DOHH2 (cell line): ENCODE measurements around the gene MMEL1.

ENCODE experiments used
- H3F3A ChIP-seq: fragments of 200-600 bp; sonication (generic), shearing (Covaris generic); 2 replicates; pipeline ENCODE4 v1.6.0; 2016; ENCODE audit warnings: antibody characterized with exemption, mild to moderate bottlenecking; ENCODE audit not compliant: control insufficient read depth, insufficient read depth
- H3K27ac ChIP-seq: fragments of 200-600 bp; sonication (generic); 2 replicates; pipeline ENCODE4 v1.5.1; 2014; ENCODE audit warnings: low read depth, mild to moderate bottlenecking, low read length, moderate library complexity
- H3K27me3 ChIP-seq: fragments of 200-600 bp; sonication (generic); 2 replicates; pipeline ENCODE4 v1.6.1; 2014; ENCODE audit warnings: mild to moderate bottlenecking, low read length, mixed read lengths; ENCODE audit not compliant: control insufficient read depth
- H3K36me3 ChIP-seq: fragments of 200-600 bp; sonication (generic); 2 replicates; pipeline ENCODE4 v1.6.1; 2014; ENCODE audit warnings: mild to moderate bottlenecking, low read length, moderate library complexity, mixed read lengths; ENCODE audit not compliant: control insufficient read depth
- H3K4me1 ChIP-seq: fragments of 200-600 bp; sonication (generic); 2 replicates; pipeline ENCODE4 v1.6.1; 2014; ENCODE audit warnings: mild to moderate bottlenecking, low read length, mixed read lengths; ENCODE audit not compliant: control insufficient read depth
- H3K4me2 ChIP-seq: fragments of 200-600 bp; sonication (generic); 2 replicates; pipeline ENCODE4 v1.6.0; 2014; ENCODE audit warnings: mild to moderate bottlenecking, low read length, moderate library complexity
- H3K4me3 ChIP-seq: fragments of 200-600 bp; sonication (generic); 2 replicates; pipeline ENCODE4 v1.5.1; 2014; ENCODE audit warnings: mild to moderate bottlenecking, low read length, mixed read lengths
- H3K79me2 ChIP-seq: fragments of 200-600 bp; sonication (generic); 2 replicates; pipeline ENCODE4 v1.6.1; 2014; ENCODE audit warnings: mild to moderate bottlenecking, low read length, mixed read lengths; ENCODE audit not compliant: control insufficient read depth
- H3K9me2 ChIP-seq: fragments of 200-600 bp; sonication (generic); replicated peaks from 2 replicates; pipeline ENCODE4 v1.6.1; 2014; ENCODE audit warnings: mild to moderate bottlenecking, low read length, mixed read lengths; ENCODE audit not compliant: control insufficient read depth
- H3K9me3 ChIP-seq: fragments of 200-600 bp; sonication (generic); 2 replicates; pipeline ENCODE4 v1.6.1; 2014; ENCODE audit warnings: antibody characterized with exemption, low read length, mixed read lengths; ENCODE audit not compliant: control insufficient read depth, insufficient read depth
- H4K20me1 ChIP-seq: fragments of 200-600 bp; sonication (generic); 2 replicates; pipeline ENCODE4 v1.6.0; 2014; ENCODE audit warnings: low read depth, mild to moderate bottlenecking, antibody characterized with exemption, low read length, moderate library complexity; ENCODE audit not compliant: control insufficient read depth, insufficient read depth
- EZH2phosphoT487 ChIP-seq: fragments of 200-600 bp; sonication (generic); IDR thresholded peaks from 2 replicates; pipeline ENCODE4 v1.6.1; 2017; ENCODE audit warnings: borderline replicate concordance, mild to moderate bottlenecking, antibody characterized with exemption, low read length, moderate library complexity, mixed read lengths
- TF ChIP-seq, protein P1 (sequence below): fragments of 200-600 bp; sonication (generic); IDR thresholded peaks from one replicate; pipeline ENCODE4 v1.5.1; 2014; ENCODE audit warnings: antibody characterized with exemption, mild to moderate bottlenecking, low read depth, low read length; ENCODE audit not compliant: poor library complexity, severe bottlenecking

The MMEL1 gene

DNA sequence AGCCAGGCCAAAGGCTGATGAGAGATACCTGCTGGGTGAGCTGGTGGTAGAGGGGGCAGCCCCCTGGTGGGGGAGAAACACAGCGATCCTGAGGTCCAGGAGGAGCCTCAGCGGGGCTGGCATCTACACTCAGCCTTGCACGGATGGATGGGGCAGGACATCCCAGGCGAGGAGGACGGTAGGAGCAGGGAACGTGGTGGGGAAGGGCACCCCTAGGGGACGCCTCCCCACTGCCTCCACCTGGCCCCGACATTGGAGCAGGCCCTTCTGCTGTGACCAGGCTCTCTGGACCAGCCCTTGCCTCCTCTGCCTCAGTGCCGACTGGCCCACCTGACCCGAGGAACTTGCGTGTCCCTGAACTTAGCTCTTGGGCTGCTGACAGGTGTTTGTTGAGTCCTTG lies 6.4 kb upstream of the MMEL1 start:
- H3F3A ChIP-seq: no peaks in the 10 kb centered on the region
- H4K20me1 ChIP-seq: no peaks in the 10 kb centered on the region
- H3K9me3 ChIP-seq: peaks cover 14% of the 10 kb centered on the region
- peaks cover 11% of the 10 kb centered on the region for H3K4me1 ChIP-seq
- no peak overlapping the region for H3K4me3 ChIP-seq
- no peaks in the 10 kb centered on the region for H3K27me3 ChIP-seq
- H3K4me2 ChIP-seq: no peak overlapping the region
- TF ChIP-seq EZH2phosphoT487: no peak
- TF ChIP-seq, protein P1, sequence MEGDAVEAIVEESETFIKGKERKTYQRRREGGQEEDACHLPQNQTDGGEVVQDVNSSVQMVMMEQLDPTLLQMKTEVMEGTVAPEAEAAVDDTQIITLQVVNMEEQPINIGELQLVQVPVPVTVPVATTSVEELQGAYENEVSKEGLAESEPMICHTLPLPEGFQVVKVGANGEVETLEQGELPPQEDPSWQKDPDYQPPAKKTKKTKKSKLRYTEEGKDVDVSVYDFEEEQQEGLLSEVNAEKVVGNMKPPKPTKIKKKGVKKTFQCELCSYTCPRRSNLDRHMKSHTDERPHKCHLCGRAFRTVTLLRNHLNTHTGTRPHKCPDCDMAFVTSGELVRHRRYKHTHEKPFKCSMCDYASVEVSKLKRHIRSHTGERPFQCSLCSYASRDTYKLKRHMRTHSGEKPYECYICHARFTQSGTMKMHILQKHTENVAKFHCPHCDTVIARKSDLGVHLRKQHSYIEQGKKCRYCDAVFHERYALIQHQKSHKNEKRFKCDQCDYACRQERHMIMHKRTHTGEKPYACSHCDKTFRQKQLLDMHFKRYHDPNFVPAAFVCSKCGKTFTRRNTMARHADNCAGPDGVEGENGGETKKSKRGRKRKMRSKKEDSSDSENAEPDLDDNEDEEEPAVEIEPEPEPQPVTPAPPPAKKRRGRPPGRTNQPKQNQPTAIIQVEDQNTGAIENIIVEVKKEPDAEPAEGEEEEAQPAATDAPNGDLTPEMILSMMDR: no peak
- H3K36me3 ChIP-seq: no peaks in the 10 kb centered on the region
- no peak overlapping the region for H3K27ac ChIP-seq
- H3K9me2 ChIP-seq: no peaks in the 10 kb centered on the region
- H3K79me2 ChIP-seq: peaks cover 3% of the 10 kb centered on the region; the same call in 1 of the 2 replicates

DNA sequence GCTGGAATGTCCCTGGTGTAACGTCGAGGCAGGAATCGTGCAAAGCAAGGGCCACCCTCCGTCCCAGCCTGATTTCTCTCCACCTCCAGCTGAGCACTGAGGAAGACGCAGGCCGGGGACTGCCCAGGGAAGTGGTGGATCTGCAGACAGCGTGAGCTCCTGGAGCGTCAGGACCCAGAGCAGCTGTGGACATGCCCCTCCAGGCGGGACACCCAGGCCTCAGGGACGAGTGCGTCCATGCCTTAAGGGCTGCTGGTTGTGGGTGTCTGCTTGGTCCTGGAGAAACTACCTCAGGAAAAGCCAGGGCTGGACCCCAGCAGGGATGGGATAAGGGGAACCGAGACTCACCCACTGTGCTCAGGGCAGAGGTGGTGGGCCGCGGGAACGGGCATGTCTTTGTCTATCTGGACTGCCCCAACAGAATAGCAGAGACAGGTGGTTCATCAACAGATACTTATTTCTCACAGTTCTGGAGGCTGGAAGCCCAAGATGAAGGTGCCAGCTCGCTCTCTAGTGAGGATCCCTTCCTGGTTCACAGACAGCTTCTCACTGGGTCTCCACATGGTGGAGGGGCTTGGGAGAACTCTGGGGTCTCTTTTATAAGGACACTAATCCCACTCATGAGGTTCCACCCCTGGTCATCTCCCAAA lies 5.8 kb upstream of the MMEL1 start:
- no peaks in the 10 kb centered on the region for H3K9me2 ChIP-seq
- peaks cover 14% of the 10 kb centered on the region for H3K9me3 ChIP-seq
- H3K27ac ChIP-seq: no peak overlapping the region
- H3K36me3 ChIP-seq: no peaks in the 10 kb centered on the region
- H3K27me3 ChIP-seq: no peaks in the 10 kb centered on the region
- no peaks in the 10 kb centered on the region for H3F3A ChIP-seq
- TF ChIP-seq, protein P1: no peak
- TF ChIP-seq EZH2phosphoT487: no peak
- peaks cover 11% of the 10 kb centered on the region for H3K4me1 ChIP-seq
- no peaks in the 10 kb centered on the region for H4K20me1 ChIP-seq
- H3K79me2 ChIP-seq: peaks cover 3% of the 10 kb centered on the region; the same call in 1 of the 2 replicates
- H3K4me2 ChIP-seq: no peak overlapping the region
- no peak overlapping the region for H3K4me3 ChIP-seq

DNA sequence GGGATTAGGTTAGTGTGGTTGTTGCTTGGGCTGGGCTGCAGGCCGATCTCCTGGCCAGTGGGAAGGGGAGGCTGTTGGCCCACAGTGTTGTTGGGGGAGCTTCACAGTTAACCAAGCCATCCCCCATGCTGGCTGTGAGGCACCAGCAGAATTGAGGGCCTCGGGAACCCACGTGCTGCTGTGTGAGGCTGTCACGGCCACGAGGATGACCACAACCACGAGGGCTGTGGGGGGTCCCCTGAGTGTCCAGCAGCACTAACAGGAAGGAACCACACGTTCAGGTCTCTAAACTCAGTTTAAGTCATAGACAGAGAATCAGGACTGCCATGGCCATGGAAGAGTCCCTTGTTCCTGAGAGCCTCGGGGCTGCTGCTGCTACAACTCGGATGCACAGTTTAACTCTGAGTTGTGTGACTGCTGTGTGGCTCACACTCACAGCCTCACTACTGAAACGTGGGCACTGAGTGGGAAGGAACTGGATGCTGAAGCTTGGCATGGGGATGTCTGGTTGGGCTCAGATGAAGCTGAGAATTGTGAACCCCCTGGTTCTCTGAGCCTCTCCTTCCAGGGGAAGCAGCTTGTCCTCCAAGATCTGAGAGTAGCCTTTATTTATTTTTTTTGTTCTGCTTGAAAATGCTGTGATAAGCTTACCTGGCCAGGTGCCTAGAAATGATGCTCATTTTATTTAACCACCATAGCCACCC lies 4.8 kb upstream of the MMEL1 start:
- no peaks in the 10 kb centered on the region for H3K9me2 ChIP-seq
- no peaks in the 10 kb centered on the region for H3K36me3 ChIP-seq
- no peaks in the 10 kb centered on the region for H3K27me3 ChIP-seq
- peaks cover 14% of the 10 kb centered on the region for H3K9me3 ChIP-seq
- peaks cover 7% of the 10 kb centered on the region for H3K4me1 ChIP-seq
- TF ChIP-seq, protein P1: no peak
- no peak for TF ChIP-seq EZH2phosphoT487
- no peak overlapping the region for H3K4me2 ChIP-seq
- no peak overlapping the region for H3K4me3 ChIP-seq
- no peaks in the 10 kb centered on the region for H4K20me1 ChIP-seq
- H3K79me2 ChIP-seq: peaks cover 3% of the 10 kb centered on the region; the same call in 1 of the 2 replicates
- H3K27ac ChIP-seq: no peak overlapping the region
- H3F3A ChIP-seq: no peaks in the 10 kb centered on the region
